PC-9 (cell line): ENCODE data around the gene GPRIN3. TPM values are rescaled to one million over a fixed set of nuclear protein-coding genes. Genes with fewer than 3 reads are reported as not detected.

ENCODE experiments used
- BruUV-seq: library from RNA; stranded (reverse); fragments of 400-500 nt; replicated peaks from 2 replicates; lab custom pipeline; 2021; lab: Mats Ljungman, UMichigan
- CTCF ChIA-PET: fragments of 300-600 bp; sonication (Branson Sonifier 250); formaldehyde crosslinking; loops from one replicate; lab custom pipeline; 2022; ENCODE audit warnings: antibody characterized with exemption; lab: Charles Lee
- POLR2A ChIA-PET: fragments of 300-600 bp; sonication (Branson Sonifier 250); formaldehyde crosslinking; loops from one replicate; lab custom pipeline; 2022; ENCODE audit warnings: antibody characterized with exemption; ENCODE audit not compliant: unreplicated experiment; lab: Charles Lee
- DNase-seq, 2 experiments: peaks; one replicate each; pipeline versions ENCODE4 v3.0.0 to v3.0.0-alpha.2; 2015 to 2022; ENCODE audit warnings: mixed read lengths in 1 of 2
- H2AFZ ChIP-seq: fragments of 200-600 bp; sonication (generic); 2 replicates; pipeline ENCODE4 v1.8.1; 2017; ENCODE audit warnings: antibody characterized with exemption
- H3F3A ChIP-seq: fragments of 200-600 bp; sonication (generic); 2 replicates; pipeline ENCODE4 v1.8.1; 2017; ENCODE audit warnings: antibody characterized with exemption, mild to moderate bottlenecking, low read depth; ENCODE audit not compliant: insufficient read depth
- H3K27ac ChIP-seq: fragments of 200-600 bp; sonication (generic); 2 replicates; pipeline ENCODE4 v1.6.1; 2016; ENCODE audit warnings: mixed run types
- H3K27me3 ChIP-seq: fragments of 200-600 bp; sonication (generic); 2 replicates; pipeline ENCODE4 v1.6.1; 2016; ENCODE audit warnings: low read depth, mixed run types; ENCODE audit not compliant: insufficient read depth
- H3K36me3 ChIP-seq: fragments of 200-600 bp; sonication (generic); 2 replicates; pipeline ENCODE4 v1.6.1; 2016; ENCODE audit warnings: low read depth, mixed run types
- H3K4me1 ChIP-seq: fragments of 200-600 bp; sonication (generic); replicated peaks from 2 replicates; pipeline ENCODE4 v1.6.1; 2016; ENCODE audit warnings: mixed run types; ENCODE audit not compliant: insufficient read depth
- H3K4me2 ChIP-seq: fragments of 200-600 bp; sonication (generic); 2 replicates; pipeline ENCODE4 v1.6.1; 2017; ENCODE audit warnings: mixed run types
- H3K4me3 ChIP-seq: fragments of 200-600 bp; sonication (generic); 2 replicates; pipeline ENCODE4 v1.6.1; 2016; ENCODE audit warnings: mixed run types
- H3K79me2 ChIP-seq: fragments of 200-600 bp; sonication (generic); 2 replicates; pipeline ENCODE4 v1.6.1; 2017; ENCODE audit warnings: low read depth, mixed run types
- H3K9me2 ChIP-seq: fragments of 200-600 bp; sonication (generic); 2 replicates; pipeline ENCODE4 v1.8.1; 2017; ENCODE audit warnings: mild to moderate bottlenecking; ENCODE audit not compliant: insufficient read depth
- H3K9me3 ChIP-seq: fragments of 200-600 bp; sonication (generic); 2 replicates; pipeline ENCODE4 v1.8.1; 2016; ENCODE audit warnings: low read depth; ENCODE audit not compliant: insufficient read depth
- H4K20me1 ChIP-seq: fragments of 200-600 bp; sonication (generic); 2 replicates; pipeline ENCODE4 v1.8.1; 2017; ENCODE audit not compliant: insufficient read depth
- CTCF ChIP-seq: fragments of 200-600 bp; sonication (generic); conservative IDR thresholded peaks from 2 replicates; pipeline ENCODE4 v1.6.1; 2017; ENCODE audit warnings: mixed run types, antibody characterized with exemption, mild to moderate bottlenecking, moderate library complexity
- EZH2 ChIP-seq: fragments of 200-600 bp; sonication (generic); IDR thresholded peaks from 2 replicates; pipeline ENCODE4 v1.8.0; 2017; ENCODE audit warnings: antibody characterized with exemption, low read depth
- intact Hi-C: fragments of 100-400 bp; cut with micrococcal nuclease; formaldehyde crosslinking; loops from one replicate; pipeline ENCODE4 v1.10.0; 2022; ENCODE audit not compliant: unreplicated experiment
- total RNA-seq: library from RNA; stranded (reverse); gene quantifications from 2 replicates; pipeline ENCODE4 v1.2.3, GENCODE V29; 2021

The GPRIN3 gene
- total RNA-seq, 1 experiment from 2014 or later = 0.02 TPM

DNA sequence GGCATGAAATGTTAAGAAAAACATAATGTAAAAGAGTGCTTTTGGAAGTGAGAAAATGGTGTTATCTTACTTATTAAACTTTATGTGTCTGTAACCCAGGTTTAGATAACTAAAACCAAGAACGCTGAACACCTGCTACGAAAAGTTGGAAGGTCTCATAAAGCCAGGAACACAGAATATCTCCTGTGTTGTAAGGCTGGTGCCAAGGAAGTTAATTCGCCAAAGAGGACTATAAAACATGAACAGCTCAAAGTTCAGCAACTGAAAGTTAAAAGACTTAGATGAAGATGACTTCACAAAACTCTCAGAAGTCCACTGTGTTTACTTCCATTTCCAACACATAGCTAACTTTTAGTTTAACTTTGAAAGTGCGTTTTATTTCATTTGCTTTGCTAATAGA, 54.3 kb downstream of the GPRIN3 start:
- TF ChIP-seq EZH2 (no peak), CTCF (no peak)
- Histone ChIP-seq H3K4me3 (no peak overlapping the region), H3K4me2 (no peak overlapping the region), H3K4me1 (no peaks in the 10 kb centered on the region), H2AFZ (no peak overlapping the region), H3K79me2 (no peaks in the 10 kb centered on the region), H3F3A (no peaks in the 10 kb centered on the region), H3K27me3 (no peaks in the 10 kb centered on the region), H4K20me1 (no peaks in the 10 kb centered on the region), H3K9me3 (no peaks in the 10 kb centered on the region), H3K9me2 (no peaks in the 10 kb centered on the region), H3K36me3 (no peaks in the 10 kb centered on the region), H3K27ac (no peak overlapping the region)
- DNase-seq = no peak
- no TSS peak for BruUV-seq
- ChIA-PET POLR2A (no interaction called here), CTCF (no interaction called here)
- intact Hi-C loops = no loop called here

DNA sequence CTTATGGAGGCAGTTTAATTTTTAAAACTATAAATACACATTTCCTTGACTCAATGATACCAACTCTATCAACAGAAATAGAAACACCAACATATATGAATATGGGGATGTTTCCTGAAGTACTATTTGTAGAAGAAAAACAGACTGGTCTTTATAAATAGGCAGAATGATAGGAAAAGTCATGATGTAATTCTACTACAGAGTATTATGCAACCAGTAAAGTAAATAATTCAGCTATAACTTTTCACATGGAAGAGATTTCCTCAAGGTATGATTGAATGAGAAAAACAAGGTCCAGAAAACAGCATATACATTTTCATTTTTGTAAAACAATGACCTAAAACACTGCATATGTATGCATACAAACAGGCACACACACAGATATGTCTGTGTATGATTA, 56.2 kb downstream of the GPRIN3 start:
- H3K4me3 ChIP-seq = no peak overlapping the region
- no peaks in the 10 kb centered on the region for H3K27me3 ChIP-seq
- H3K4me2 ChIP-seq = no peak overlapping the region
- BruUV-seq = no TSS peak
- H2AFZ ChIP-seq = no peak overlapping the region
- no peak for DNase-seq
- no peaks in the 10 kb centered on the region for H3K4me1 ChIP-seq
- no peaks in the 10 kb centered on the region for H3K79me2 ChIP-seq
- ChIA-PET POLR2A (no interaction called here), CTCF (no interaction called here)
- intact Hi-C loops = no loop called here
- H3K36me3 ChIP-seq = no peaks in the 10 kb centered on the region
- H3K9me3 ChIP-seq = no peaks in the 10 kb centered on the region
- TF ChIP-seq EZH2 = no peak
- no peak for TF ChIP-seq CTCF
- H3F3A ChIP-seq = no peaks in the 10 kb centered on the region
- no peaks in the 10 kb centered on the region for H3K9me2 ChIP-seq
- no peak overlapping the region for H3K27ac ChIP-seq
- no peaks in the 10 kb centered on the region for H4K20me1 ChIP-seq

DNA sequence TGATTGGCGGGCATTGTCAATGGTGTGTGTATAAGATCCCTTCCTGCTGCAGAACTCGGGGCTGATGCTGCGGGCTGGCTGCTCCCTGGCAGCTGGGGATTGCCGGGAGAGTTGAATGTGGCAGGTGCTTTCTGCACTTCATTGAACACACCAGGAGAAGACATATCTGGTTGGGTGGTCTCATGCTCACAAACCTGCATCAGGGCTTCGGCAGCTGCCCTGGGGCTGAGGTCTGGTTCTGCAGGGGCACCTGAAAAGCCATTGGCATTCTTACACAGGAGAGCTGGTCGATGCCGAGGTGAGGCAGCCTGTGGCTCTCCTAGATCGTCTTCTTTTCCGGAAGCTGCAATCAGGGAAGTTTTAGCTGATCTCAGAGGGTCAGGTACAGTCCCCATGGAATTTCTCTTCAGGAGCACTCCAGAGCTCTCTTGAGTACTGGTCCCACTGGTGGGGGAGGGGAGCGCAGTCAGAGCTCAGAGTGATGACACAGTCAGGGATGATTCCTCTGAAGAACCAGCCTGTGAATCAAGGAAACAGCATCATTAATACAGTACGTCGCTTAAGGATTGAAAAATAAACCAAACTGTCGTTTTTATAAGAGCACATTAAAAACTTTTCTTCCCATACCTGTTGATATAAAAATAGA, 57.8 kb downstream of the GPRIN3 start:
- H4K20me1 ChIP-seq = no peaks in the 10 kb centered on the region
- H3K4me2 ChIP-seq = no peak overlapping the region
- H2AFZ ChIP-seq = no peak overlapping the region
- no peaks in the 10 kb centered on the region for H3K79me2 ChIP-seq
- H3K4me1 ChIP-seq = no peaks in the 10 kb centered on the region
- H3K27ac ChIP-seq = no peak overlapping the region
- CTCF ChIA-PET = no interaction called here
- POLR2A ChIA-PET = no interaction called here
- H3F3A ChIP-seq = no peaks in the 10 kb centered on the region
- H3K27me3 ChIP-seq = no peaks in the 10 kb centered on the region
- no peaks in the 10 kb centered on the region for H3K9me2 ChIP-seq
- no TSS peak for BruUV-seq
- TF ChIP-seq EZH2 (no peak), CTCF (no peak)
- no peak overlapping the region for H3K4me3 ChIP-seq
- H3K36me3 ChIP-seq = no peaks in the 10 kb centered on the region
- H3K9me3 ChIP-seq = no peaks in the 10 kb centered on the region
- no peak for DNase-seq
- intact Hi-C loops = no loop called here
